AG09319 (cell line): ENCODE data around the gene DGCR2.
"Not testable (repeated sequence)": the region's sequence is repeated elsewhere in the genome, so short reads cannot be mapped to it uniquely, and the experiment has no call there.

Experiments used
- DNase-seq: peaks from one replicate; pipeline ENCODE4 v3.0.0-alpha.2; 2010; ENCODE audit warnings: low read depth; ENCODE audit errors: extremely low read depth
- TF ChIP-seq, protein P1 (sequence below): IDR thresholded peaks from 2 replicates; pipeline ENCODE4 v1.5.1; 2011; ENCODE audit warnings: low read depth, mild to moderate bottlenecking, inconsistent platforms, low read length, moderate library complexity

DGCR2 gene

DNA sequence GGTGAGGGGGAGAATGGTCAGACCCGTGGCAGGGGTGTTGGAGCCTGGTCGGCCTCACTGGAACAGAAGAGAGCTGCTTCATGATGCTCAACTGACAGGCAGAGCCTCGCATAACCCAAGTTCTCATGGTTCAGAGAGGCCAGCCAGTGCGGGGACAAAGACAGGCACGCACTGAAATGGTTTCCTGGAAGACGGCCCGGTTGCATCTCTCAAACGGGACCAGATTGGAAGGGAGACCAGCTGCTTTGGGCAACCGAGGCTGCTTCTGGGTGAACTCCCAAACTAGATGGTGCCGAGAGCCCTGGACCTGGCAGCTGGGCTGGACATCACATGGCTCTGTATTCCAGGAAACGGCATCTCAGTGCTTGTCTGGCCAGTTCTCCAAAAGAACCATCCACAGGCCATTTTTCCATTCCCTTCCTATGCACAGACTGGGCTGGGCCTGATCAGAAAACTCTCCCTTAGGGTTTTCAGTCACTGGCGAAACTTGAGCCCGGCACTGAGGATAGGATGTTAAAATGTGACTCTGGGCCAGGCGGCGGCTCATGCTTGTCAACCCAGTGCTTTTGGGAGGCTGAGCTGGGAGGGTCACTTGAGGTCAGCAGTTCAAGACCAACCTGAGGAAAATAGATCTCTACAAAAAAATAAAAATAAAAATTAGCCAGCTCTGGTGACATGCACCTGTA lies 106.0 kb downstream of the DGCR2 start:
- TF ChIP-seq, protein P1, sequence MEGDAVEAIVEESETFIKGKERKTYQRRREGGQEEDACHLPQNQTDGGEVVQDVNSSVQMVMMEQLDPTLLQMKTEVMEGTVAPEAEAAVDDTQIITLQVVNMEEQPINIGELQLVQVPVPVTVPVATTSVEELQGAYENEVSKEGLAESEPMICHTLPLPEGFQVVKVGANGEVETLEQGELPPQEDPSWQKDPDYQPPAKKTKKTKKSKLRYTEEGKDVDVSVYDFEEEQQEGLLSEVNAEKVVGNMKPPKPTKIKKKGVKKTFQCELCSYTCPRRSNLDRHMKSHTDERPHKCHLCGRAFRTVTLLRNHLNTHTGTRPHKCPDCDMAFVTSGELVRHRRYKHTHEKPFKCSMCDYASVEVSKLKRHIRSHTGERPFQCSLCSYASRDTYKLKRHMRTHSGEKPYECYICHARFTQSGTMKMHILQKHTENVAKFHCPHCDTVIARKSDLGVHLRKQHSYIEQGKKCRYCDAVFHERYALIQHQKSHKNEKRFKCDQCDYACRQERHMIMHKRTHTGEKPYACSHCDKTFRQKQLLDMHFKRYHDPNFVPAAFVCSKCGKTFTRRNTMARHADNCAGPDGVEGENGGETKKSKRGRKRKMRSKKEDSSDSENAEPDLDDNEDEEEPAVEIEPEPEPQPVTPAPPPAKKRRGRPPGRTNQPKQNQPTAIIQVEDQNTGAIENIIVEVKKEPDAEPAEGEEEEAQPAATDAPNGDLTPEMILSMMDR: no peak
- no peak for DNase-seq

DNA sequence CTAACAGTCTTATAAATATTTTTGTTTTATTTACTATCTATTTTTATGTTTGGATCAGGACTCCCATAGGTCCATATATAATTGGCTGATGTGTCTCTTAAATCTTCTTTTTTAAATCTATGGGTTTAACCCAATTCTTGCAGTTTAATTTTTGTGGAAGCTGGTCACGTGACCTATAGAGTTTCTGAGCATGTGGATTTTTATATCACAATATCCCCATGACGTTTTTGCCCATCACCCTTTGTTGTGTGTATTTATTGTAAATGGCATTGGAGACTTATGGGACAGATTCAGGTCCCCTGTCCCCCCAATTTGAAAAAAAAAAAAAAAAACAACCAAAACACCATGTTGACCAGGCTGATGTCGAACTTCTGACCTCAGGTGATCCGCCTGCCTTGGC lies 107.3 kb downstream of the DGCR2 start:
- DNase-seq: no peak
- TF ChIP-seq, protein P1: no peak

DNA sequence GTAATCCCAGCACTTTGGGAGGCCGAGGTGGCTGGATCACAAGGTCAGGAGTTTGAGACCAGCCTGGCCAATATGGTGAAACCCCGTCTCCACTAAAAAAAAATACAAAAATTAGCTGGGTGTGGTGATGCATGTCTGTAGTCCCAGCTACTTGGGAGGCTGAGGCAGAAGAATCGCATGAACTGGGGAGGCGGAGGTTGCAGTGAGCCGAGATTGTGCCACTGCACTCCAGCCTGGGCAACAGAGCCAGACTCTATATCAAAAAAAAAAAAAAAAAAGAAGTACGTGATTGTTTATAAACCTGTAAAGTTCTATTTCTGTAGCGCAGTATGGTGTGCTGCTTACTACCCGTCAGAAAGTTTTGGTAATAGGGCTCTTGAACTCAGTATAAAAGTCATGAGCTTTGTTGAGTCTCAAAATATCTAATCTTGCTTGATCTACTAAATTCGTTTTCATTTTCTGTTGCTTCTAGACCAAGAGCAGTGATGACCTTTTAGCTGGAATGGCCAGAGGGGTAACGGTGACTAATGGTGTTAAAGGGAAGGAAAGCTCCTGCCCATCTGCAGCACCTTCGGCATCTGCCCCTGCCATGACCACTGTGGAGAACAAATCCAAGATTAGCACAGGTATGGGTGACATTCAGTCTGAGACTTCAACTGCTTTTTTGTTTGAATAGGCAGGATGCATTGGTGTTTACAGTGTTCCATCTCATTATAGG lies 108.2 kb downstream of the DGCR2 start:
- DNase-seq: not testable (repeated sequence)

DNA sequence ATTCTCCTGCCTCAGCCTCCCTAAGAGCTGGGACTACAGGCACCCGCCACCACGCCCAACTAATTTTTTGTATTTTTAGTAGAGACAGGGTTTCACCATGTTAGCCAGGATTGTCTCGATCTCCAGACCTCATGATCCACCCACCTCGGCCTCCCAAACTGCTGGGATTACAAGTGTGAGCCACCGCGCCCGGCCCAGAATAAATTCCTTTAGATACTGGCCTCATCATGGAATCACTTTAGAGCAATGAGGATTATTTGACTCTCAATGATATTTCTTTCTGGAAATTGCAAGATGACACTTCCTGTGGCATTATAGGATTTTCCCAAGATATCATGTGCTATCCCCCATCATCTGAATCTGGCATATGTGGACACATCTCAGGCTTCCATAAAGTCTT lies 108.8 kb downstream of the DGCR2 start:
- DNase-seq: not testable (repeated sequence)

DNA sequence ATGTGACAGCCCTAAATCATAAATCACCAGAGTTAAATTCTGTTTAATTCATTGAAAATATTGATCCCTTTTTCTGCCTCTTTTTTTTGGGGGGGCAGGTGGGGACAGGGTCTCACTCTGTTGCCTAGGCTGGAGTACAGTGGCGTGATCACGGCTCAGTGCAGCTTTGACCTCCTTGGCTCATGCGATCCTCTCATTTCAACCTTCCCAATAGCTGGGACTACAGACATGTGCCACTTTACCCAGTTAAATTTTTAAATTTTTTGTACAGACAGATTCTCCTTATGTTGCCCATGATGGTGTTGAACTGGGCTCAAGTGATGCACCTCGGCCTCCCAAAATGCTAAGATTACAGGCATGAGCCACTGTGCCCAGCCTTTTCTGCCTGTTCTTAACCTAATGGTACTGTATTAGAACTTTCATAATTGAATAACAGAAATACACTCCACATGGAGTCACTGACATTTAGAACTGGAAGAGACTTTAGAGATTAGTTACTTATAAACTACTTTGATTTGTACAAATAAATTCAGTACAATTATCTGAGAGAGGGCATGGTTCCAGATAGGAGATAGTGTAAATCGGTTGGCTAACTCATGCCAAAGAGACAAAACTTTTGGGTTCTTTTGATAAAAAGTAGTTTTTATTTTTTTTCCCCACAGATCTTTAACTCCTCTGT lies 109.8 kb downstream of the DGCR2 start:
- DNase-seq: no peak
- TF ChIP-seq, protein P1: no peak

DNA sequence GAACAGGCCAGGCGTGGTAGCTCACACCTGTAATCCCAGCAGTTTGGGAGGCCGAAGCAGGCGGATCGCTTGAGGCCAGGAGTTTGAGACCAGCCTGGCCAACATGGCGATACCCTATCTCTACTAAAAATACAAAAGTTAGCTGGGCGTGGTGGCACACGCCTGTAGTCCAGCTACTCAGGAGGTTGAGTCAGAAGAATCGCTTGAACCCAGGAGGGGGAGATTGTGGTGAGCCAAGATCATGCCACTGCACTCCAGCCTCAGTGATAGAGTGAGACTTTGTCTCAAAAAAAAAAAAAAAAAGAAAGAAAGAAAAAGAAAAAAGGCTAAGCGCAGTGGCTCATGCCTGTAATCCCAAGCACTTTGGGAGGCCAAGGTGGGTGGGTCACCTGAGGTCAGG lies 110.6 kb downstream of the DGCR2 start:
- not testable (repeated sequence) for DNase-seq

DNA sequence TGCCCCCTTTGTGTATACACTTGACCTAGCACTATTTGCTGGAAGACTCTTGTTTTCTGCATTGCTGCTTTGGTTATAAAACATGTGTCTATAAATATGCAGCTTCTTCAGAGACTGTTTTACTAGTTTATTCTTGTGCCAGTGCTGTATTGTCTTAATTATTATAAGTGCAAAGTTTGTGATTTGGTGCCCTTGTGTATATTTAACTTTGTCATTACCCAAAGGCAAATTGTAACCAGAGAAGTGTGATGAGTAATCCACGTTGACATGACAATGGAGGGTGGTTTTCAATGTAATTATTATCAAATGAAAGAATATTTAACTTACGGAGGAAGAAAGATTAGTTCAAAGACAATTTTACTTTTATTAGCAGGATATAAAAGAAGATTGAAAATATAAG lies 111.1 kb downstream of the DGCR2 start:
- TF ChIP-seq, protein P1: no peak
- no peak for DNase-seq

DNA sequence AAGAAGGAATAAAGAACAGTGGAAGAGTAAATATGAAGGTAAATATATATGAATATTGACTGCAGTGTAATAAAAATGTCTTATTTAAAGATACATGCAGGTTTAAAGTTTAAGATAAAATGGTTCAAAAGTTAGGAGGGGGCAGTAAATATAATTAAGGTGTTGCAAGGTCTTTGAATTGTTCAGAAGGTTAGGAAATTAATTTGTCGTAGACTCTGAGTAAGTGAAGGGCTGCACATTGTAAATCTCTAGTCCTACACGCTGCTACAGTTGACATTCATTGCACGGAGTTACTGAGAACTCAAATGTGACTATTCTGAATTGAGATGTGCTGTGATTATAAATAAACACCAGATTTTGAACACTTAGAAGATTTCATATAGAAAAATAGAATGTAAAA lies 116.3 kb downstream of the DGCR2 start:
- TF ChIP-seq, protein P1: no peak
- DNase-seq: no peak
